ENCODE results near the gene SMAD6. TPM values are rescaled to one million over a fixed set of nuclear protein-coding genes. Genes with fewer than 3 reads are reported as not detected.

SMAD6 gene
- total and polyA plus RNA-seq, 2 donors: 20.1 to 31.1 TPM

DNA sequence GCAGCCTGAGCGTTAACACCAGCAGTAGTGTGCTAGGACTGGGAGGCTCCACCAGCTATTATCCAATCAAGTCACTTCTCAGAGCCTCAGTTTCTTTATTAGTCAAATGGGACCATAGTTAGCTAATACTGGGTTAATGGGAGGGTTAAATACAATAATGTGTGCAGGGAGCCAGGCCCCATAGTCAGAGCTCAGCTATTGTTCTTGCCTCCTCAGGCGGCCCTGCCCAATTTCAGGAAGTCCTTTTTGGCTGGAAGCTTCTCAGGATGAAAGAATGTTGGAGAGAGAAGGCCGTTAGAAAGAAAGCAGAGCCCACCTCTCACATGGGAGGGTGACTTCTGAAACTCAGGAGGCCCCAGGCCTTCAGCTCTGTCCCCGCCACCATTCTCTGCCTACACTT is 39.5 kb upstream of the SMAD6 start:
- 62% methylated on average over 4 of the region's 4 CpGs for WGBS
- Histone ChIP-seq H3K4me1 (ENCODE audit: insufficient read depth) (no peaks in the 10 kb centered on the region), H3K36me3 (ENCODE audit: insufficient read depth) (no peaks in the 10 kb centered on the region), H3K27ac (ENCODE audit: low read depth) (no peak overlapping the region), H3K4me3 (ENCODE audit: low read depth, low read length) (no peak overlapping the region)
- no peak for DNase-seq (ENCODE audit: extremely low spot score)

- no peak overlapping the region for H3K4me3 ChIP-seq (ENCODE audit: low read depth, low read length)
- no peaks in the 10 kb centered on the region for H3K4me1 ChIP-seq (ENCODE audit: insufficient read depth)
- no peak overlapping the region for H3K27ac ChIP-seq (ENCODE audit: low read depth)
- no peak for DNase-seq (ENCODE audit: extremely low spot score)
- H3K36me3 ChIP-seq (ENCODE audit: insufficient read depth): no peaks in the 10 kb centered on the region
- 96% methylated on average over 3 of the region's 3 CpGs for WGBS
These were observed 38.4 kb upstream of the SMAD6 start for GRCh38 chr15:66663664-66664063.

GRCh38 chr15:66670175-66670574 is 31.9 kb upstream of the SMAD6 start:
- Histone ChIP-seq H3K27ac (ENCODE audit: low read depth) (no peak overlapping the region), H3K4me3 (ENCODE audit: low read depth, low read length) (no peak overlapping the region), H3K36me3 (ENCODE audit: insufficient read depth) (no peaks in the 10 kb centered on the region), H3K4me1 (ENCODE audit: insufficient read depth) (no peaks in the 10 kb centered on the region)
- WGBS: 68% methylated on average over 9 of the region's 9 CpGs
- no peak for DNase-seq (ENCODE audit: extremely low spot score)

DNA sequence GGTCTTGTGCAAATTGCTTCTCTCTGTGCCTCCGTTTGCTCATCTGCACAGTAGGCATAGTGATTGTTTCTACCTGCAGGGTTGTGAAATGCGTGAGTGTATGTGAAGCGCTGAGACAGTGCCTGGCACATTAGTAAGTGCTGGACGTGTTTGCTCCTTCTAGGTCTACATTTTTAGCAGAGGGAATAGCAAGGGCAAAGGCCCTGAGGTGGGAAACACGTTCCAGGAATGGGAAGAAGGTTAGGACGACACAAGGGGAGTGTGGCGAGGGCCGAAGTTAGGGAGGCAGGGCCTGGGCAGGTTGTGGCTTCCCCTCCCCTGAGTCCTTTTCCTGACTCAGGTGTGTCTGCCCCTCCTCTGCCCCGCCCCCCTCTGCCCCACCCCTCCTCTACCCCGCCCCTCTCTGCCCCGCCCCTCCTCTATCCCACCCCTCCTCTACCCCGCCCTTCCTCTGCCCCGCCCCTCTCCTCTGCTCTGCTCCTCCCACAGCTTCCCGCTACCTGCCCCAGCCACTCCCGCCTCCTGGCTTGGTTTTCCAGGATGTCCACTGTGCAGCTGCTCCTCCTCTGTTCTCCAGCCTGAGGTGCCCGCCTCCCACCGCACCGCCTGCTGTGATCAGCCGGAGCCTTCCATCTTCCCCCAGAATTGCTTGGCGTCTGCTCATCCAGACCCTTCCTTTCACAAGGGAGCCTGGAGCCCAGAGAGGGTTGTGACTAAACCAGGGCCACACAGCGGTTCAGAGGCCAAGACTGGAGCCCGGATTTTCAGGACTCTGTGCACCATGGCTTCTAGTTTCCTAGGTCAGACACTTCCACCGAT is 31.1 kb upstream of the SMAD6 start:
- 75% methylated on average over 21 of the region's 23 CpGs for WGBS
- no peak overlapping the region for H3K27ac ChIP-seq (ENCODE audit: low read depth)
- no peak overlapping the region for H3K4me3 ChIP-seq (ENCODE audit: low read depth, low read length)
- no peak for DNase-seq (ENCODE audit: extremely low spot score)
- no peaks in the 10 kb centered on the region for H3K4me1 ChIP-seq (ENCODE audit: insufficient read depth)
- no peaks in the 10 kb centered on the region for H3K36me3 ChIP-seq (ENCODE audit: insufficient read depth)

DNA sequence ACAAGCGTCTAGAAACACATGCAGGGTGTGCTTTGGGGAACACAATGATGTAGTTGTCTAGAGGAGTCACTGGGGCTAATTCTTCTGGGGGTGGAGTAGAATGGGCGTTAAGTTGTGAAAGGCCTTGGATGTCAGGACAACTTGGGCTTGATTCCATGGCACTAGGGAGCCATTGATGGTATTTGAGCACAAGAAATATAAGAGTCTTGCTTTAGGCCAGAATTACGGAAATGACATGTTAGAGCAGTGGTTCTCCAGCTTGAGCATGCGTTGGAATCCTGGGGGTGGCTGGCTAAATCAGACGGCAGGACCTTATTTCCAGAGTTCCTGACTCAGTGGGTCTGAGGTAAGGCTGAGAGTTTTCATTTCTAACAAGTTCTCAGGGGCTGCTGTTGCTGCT is 29.2 kb upstream of the SMAD6 start:
- H3K36me3 ChIP-seq (ENCODE audit: insufficient read depth): no peaks in the 10 kb centered on the region
- no peak overlapping the region for H3K4me3 ChIP-seq (ENCODE audit: low read depth, low read length)
- no peak for DNase-seq (ENCODE audit: extremely low spot score)
- 71% methylated on average over 5 of the region's 5 CpGs for WGBS
- no peaks in the 10 kb centered on the region for H3K4me1 ChIP-seq (ENCODE audit: insufficient read depth)
- H3K27ac ChIP-seq (ENCODE audit: low read depth): no peak overlapping the region

DNA sequence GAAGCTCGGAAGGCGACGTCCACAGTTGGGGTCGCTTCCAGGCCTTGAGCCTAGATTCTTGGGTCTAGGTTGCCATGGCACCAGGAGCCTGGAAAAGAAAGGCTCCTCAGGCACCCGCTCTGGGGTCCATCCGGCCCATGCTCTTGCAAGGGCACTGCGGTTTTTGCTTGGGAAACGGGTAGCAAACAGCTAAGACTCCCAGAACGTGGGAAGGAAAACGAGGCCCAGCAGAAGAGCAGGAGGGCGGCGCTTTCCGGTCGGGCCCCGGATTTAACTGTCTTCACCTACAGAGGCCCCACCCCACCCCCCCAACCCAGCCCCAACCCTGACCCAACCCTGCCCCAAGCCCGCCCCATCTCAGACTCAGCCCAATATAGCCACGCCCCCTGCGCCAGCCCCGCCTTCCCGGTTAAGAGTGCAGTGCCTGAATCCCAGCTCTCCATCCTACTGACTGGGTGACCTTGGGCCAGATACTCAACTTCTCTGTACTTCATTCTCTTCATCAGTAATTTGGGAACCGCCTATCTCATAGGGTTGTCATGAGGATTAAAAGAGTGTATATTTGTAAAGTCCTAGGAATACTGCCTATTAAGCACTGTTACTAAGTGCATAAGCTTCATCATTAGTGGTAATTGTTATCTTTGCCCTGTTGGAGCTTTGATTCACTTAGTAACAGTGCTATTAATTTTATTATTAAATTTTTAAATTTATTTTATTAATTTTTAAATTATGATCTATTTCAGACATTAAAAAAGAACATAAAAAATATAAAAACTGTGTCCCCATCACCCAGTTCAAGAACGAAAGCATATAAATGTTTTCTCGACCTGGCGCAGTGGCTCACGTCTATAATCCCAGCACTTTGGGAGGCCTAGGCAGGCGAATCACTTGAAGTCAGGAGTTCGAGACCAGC is 28.4 kb upstream of the SMAD6 start:
- no peak for DNase-seq (ENCODE audit: extremely low spot score)
- Histone ChIP-seq H3K27ac (ENCODE audit: low read depth) (no peak overlapping the region), H3K4me3 (ENCODE audit: low read depth, low read length) (no peak overlapping the region), H3K4me1 (ENCODE audit: insufficient read depth) (no peaks in the 10 kb centered on the region), H3K36me3 (ENCODE audit: insufficient read depth) (no peaks in the 10 kb centered on the region)
- 69% methylated on average over 27 of the region's 27 CpGs for WGBS

DNA sequence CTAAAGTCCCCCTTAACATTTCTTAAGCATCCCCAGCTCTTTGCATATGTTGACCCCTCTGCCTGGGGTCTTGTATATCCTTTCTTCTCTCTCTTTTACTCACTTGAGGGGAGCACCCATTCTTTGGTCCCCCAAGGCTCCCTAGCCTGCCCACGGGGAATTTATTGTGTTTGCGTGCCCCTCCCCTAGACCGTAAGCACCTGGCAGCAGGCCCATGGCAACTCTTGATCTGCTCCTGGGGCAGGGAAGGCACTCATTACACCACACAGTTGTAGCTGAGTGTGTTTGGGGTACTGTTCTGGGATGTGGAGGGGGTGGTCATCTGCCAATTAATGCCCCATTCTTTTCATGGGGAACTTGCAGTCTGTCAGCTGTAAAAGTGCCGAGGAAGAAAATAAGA is 27.3 kb upstream of the SMAD6 start:
- no peak overlapping the region for H3K27ac ChIP-seq (ENCODE audit: low read depth)
- no peak for DNase-seq (ENCODE audit: extremely low spot score)
- no peaks in the 10 kb centered on the region for H3K36me3 ChIP-seq (ENCODE audit: insufficient read depth)
- H3K4me1 ChIP-seq (ENCODE audit: insufficient read depth): no peaks in the 10 kb centered on the region
- 79% methylated on average over 4 of the region's 4 CpGs for WGBS
- no peak overlapping the region for H3K4me3 ChIP-seq (ENCODE audit: low read depth, low read length)

DNA sequence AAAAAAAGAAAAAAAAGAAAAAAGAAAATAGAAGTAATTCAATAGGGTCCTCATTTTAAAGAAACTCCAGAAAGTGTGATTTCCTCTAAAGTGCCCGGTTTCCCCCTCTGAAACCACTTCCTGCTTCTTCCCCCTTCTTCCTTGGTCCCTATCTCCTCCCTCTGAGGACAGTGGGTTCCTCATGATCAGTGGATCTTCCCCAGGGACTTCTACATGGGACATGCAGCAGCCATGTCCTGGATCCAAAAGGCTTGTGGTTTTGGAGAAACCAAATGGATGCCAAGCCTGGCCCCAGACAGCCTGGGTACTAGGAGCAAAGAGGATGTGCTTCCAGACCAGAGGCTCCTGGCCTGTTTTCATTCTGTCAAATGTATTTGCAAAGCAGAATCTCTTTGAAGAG is 26.6 kb upstream of the SMAD6 start:
- H3K4me3 ChIP-seq (ENCODE audit: low read depth, low read length): no peak overlapping the region
- no peaks in the 10 kb centered on the region for H3K36me3 ChIP-seq (ENCODE audit: insufficient read depth)
- H3K4me1 ChIP-seq (ENCODE audit: insufficient read depth): no peaks in the 10 kb centered on the region
- WGBS: 79% methylated on average over 1 of the region's 1 CpG
- H3K27ac ChIP-seq (ENCODE audit: low read depth): no peak overlapping the region
- DNase-seq (ENCODE audit: extremely low spot score): no peak

DNA sequence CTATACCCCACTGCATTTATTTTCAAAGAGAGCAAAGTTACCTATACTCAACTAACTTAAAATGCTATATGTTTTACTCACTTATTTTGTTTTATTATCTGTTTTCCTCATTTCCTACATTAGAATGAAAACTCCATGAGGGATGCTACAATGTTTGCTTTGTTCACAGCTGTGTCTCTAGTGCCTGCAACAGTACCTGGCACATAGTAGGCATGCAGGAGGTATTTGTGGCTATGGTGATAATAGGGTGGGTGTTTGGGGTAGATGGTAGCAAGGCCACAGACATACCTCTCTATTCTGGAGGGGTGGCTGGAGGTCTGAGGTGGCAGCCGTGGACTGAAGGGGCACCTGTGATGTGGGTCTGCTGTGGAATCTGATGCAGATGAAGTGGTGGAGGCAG is 24.7 kb upstream of the SMAD6 start:
- H3K27ac ChIP-seq (ENCODE audit: low read depth): no peak overlapping the region
- H3K4me3 ChIP-seq (ENCODE audit: low read depth, low read length): no peak overlapping the region
- DNase-seq (ENCODE audit: extremely low spot score): no peak
- WGBS: 100% methylated on average over 1 of the region's 1 CpG
- H3K36me3 ChIP-seq (ENCODE audit: insufficient read depth): no peaks in the 10 kb centered on the region
- H3K4me1 ChIP-seq (ENCODE audit: insufficient read depth): no peaks in the 10 kb centered on the region

DNA sequence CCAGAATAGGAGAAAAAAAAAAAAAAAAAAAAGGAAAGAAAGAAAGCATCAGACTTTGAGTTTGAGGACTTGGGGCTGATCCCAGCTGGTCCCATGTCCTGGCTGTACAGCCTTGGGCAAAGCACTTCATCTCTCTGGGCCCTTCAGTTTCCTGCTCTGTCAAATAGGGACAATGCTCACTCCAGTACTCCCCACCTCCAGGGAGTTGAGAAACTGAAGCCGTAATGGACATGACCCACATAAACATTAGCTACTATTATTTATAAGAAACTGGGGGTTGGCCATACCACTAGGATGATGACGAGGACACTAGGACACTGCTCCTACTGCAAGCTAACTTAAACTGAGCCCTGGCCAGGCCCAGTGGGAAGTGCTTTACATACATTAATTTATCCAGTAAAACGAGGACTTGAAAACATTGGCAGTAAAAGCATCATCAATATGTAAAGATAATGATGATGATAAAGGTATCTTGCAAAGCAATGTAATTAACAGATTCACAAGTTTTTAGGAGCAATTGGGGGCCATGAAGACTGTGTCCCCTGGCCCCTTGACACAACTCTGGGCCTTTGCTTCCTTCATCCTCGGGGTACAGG is 22.9 kb upstream of the SMAD6 start:
- no peak for DNase-seq (ENCODE audit: extremely low spot score)
- no peak overlapping the region for H3K27ac ChIP-seq (ENCODE audit: low read depth)
- no peak overlapping the region for H3K4me3 ChIP-seq (ENCODE audit: low read depth, low read length)

DNA sequence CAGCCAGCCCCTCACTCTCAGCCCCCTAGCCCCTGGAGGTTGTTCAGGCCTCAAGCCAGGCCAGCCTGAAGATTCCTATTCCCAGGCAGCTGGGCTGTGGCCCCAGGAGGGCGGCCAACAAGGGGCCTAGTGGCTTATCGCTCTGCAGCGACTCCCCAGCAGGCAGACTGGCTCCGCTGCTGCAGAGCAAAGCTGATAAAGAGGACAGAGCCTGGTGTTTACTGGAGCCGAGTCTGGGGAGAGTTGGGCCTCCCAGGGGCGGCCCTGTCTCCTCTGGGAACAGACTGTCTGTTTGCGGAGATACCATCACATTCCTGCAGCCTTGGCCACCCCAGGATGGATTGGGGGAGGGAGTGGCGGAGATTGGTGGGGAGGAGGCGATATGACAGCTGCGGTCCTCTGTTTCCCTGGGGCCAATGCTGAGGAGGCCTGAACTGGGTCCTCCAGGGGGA is 22.4 kb upstream of the SMAD6 start:
- Histone ChIP-seq H3K36me3 (ENCODE audit: insufficient read depth) (no peaks in the 10 kb centered on the region), H3K4me3 (ENCODE audit: low read depth, low read length) (no peak overlapping the region), H3K4me1 (ENCODE audit: insufficient read depth) (no peaks in the 10 kb centered on the region), H3K27ac (ENCODE audit: low read depth) (no peak overlapping the region)
- WGBS: 32% methylated on average over 10 of the region's 10 CpGs
- DNase-seq (ENCODE audit: extremely low spot score): peak; percentile 50

More for the DNA sequence above, 22.9 kb upstream of the SMAD6 start:
- 47% methylated on average over 4 of the region's 4 CpGs for WGBS
- Histone ChIP-seq H3K36me3 (ENCODE audit: insufficient read depth) (no peaks in the 10 kb centered on the region), H3K4me1 (ENCODE audit: insufficient read depth) (no peaks in the 10 kb centered on the region)

GRCh38 chr15:66680502-66680901 is 21.5 kb upstream of the SMAD6 start:
- Histone ChIP-seq H3K27ac (ENCODE audit: low read depth) (no peak overlapping the region), H3K4me1 (ENCODE audit: insufficient read depth) (peaks cover 2% of the 10 kb centered on the region), H3K4me3 (ENCODE audit: low read depth, low read length) (no peak overlapping the region), H3K36me3 (ENCODE audit: insufficient read depth) (no peaks in the 10 kb centered on the region)
- DNase-seq (ENCODE audit: extremely low spot score): no peak

- H3K4me3 ChIP-seq (ENCODE audit: low read depth, low read length): no peak overlapping the region
- no peak for DNase-seq (ENCODE audit: extremely low spot score)
- no peak overlapping the region for H3K27ac ChIP-seq (ENCODE audit: low read depth)
- H3K4me1 ChIP-seq (ENCODE audit: insufficient read depth): peaks cover 2% of the 10 kb centered on the region
- no peaks in the 10 kb centered on the region for H3K36me3 ChIP-seq (ENCODE audit: insufficient read depth)
- WGBS: 96% methylated on average over 2 of the region's 2 CpGs
These were observed 20.6 kb upstream of the SMAD6 start for GRCh38 chr15:66681395-66681794.
